Duodenal mucosa (tissue), 2 donors: Measurements from ENCODE around the gene LIMCH1.
"Not testable (repeated sequence)": the region's sequence is repeated elsewhere in the genome, so short reads cannot be mapped to it uniquely, and the experiment has no call there.

Source experiments
- H3K27ac ChIP-seq: one replicate; pipeline ENCODE4 v1.7.0; 2013; ENCODE audit warnings: low read depth, low read length
- H3K27me3 ChIP-seq, 2 donors: one replicate each; pipeline ENCODE4 v1.7.0; 2013; ENCODE audit warnings: low read length in 2 of 2, control low read depth in 1 of 2; ENCODE audit not compliant: insufficient read depth in 2 of 2, control insufficient read depth in 1 of 2
- H3K36me3 ChIP-seq, 2 donors: one replicate each; pipeline ENCODE4 v1.7.0; 2013; ENCODE audit warnings: low read length in 2 of 2, control low read depth in 1 of 2; ENCODE audit not compliant: insufficient read depth in 2 of 2, control insufficient read depth in 1 of 2
- H3K4me1 ChIP-seq, 2 donors: one replicate each; pipeline ENCODE4 v1.7.0; 2013; ENCODE audit warnings: low read length in 2 of 2, control low read depth in 1 of 2; ENCODE audit not compliant: insufficient read depth in 2 of 2, control insufficient read depth in 1 of 2
- H3K4me3 ChIP-seq, 2 donors: one replicate each; pipeline ENCODE4 v1.7.0; 2013; ENCODE audit warnings: low read length in 2 of 2, low read depth in 1 of 2
- H3K9ac ChIP-seq, 2 donors: one replicate each; pipeline ENCODE4 v1.7.0; 2013; ENCODE audit warnings: low read length in 2 of 2, low read depth in 1 of 2
- H3K9me3 ChIP-seq, 2 donors: one replicate each; pipeline ENCODE4 v1.7.0; 2013; ENCODE audit warnings: low read length in 2 of 2, control low read depth in 1 of 2; ENCODE audit not compliant: control insufficient read depth in 1 of 2

Gene LIMCH1

DNA sequence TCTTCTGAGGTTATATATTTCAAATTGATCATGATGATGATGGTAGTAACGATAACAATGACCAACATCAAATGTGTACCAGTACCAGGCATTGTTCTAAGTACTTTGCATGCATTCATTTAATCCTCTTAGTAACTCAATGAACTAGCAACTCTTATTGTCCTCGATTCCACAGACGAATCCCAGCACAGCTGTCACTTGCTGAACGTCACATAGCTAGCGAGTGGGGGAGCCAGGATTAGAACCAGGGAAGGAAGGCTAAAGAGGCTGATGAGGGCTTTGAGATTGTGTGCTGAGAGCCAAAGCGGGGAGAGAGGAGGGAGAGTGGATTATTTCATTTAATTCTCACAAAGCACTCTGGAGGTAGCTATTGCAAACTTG lies 106.9 kb downstream of the LIMCH1 start:
- H3K4me1 ChIP-seq, result peaks cover 0 to 5% of the 10 kb centered on the region in 2 donors
- H3K9ac ChIP-seq, result no peak overlapping the region
- H3K4me3 ChIP-seq, result no peak overlapping the region
- no peaks in the 10 kb centered on the region for H3K36me3 ChIP-seq
- H3K27ac ChIP-seq, result no peak overlapping the region
- H3K9me3 ChIP-seq, result no peaks in the 10 kb centered on the region
- H3K27me3 ChIP-seq, result peaks cover 7 to 9% of the 10 kb centered on the region in 2 donors

DNA sequence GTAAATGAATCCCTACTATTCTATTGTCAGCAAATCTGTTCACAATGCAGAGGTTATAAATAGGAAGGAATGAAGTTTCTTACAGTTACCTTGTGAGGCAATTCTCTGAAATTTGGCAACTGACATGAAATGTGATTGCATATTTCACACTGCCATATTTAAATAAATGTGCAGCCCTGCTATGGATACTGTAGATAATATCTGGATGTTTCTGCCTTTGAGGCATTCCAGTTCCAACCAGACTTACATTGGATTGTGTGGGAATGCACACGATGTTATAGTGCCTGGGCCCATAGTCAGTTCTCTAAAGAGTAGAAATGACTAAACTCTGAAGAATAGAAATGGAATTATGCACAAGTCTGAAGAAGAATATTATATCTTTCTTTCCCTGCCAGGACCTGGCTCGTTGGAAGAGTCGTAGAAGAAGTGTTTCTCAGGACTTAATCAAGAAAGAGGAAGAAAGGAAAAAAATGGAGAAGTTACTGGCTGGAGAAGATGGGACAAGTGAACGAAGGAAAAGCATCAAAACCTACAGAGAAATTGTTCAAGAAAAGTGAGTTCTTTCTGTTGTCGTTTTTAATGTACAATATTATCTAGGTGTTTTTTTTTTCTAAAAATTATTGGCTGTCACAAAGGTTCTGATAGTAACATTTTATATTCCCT lies 107.9 kb downstream of the LIMCH1 start:
- Histone ChIP-seq H3K9ac (no peak overlapping the region), H3K4me1 (peaks cover 0 to 5% of the 10 kb centered on the region in 2 donors), H3K27ac (no peak overlapping the region), H3K27me3 (peaks cover 7 to 9% of the 10 kb centered on the region in 2 donors), H3K36me3 (no peaks in the 10 kb centered on the region), H3K9me3 (no peaks in the 10 kb centered on the region), H3K4me3 (no peak overlapping the region)

DNA sequence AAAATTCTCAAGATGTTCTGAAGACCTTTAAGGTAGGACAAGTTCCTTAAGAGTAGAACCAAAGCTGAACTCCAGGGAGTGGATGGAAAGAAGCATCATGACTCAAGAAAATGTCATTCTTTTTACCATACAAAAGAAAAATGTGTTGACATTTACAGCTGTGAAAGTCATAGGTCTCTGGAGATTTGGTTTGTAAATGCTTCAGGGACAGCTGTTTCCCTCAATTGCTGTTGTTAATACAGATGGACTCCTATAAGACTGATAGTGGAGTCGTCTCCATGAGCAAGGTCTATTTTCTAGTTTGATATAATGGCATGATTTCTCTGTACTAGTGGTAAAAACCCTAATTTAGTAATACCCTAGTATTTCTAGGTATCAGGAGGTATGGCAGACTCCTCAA lies 108.9 kb downstream of the LIMCH1 start:
- no peak overlapping the region for H3K4me3 ChIP-seq
- H3K9ac ChIP-seq, result no peak overlapping the region
- no peaks in the 10 kb centered on the region for H3K9me3 ChIP-seq
- H3K4me1 ChIP-seq, result peaks cover 0 to 5% of the 10 kb centered on the region in 2 donors
- no peak overlapping the region for H3K27ac ChIP-seq
- no peaks in the 10 kb centered on the region for H3K36me3 ChIP-seq
- H3K27me3 ChIP-seq, result peaks cover 7 to 9% of the 10 kb centered on the region in 2 donors

DNA sequence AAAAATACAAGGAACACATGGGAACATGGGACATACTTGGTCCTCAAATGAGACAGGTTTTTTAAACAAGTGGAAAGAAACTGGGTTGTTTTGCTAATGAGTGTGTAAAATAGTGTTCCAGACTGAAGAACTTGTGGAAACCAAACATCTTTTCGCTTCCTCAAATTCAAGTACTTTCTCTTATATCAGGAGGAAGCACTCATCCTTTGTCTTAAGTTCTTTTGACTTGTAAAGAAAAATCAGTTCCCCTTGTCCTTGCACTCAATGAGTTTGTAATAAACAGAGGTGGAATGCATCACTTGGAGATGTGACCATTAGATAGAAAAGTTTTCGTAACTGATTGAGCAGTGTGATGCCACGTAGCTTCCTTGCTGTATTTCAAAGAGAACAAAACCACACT lies 109.4 kb downstream of the LIMCH1 start:
- H3K9me3 ChIP-seq, result no peaks in the 10 kb centered on the region

DNA sequence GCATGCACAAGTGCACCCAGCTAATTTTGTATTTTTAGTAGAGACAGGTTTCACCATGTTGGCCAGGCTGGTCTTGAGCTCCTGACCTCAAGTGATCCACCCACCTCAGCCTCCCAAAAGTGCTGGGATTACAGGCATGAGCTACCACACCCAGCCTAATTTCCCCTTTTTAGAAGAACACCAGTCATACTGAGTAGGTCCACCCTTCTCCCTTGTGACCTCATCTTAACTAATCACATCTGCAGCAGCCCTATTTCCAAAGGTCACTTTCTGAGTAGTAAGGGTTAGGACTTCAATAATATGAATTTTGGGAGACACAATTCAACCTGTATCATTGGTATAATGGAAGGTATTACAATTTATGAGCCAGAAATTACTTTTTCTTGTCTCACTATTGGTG lies 113.2 kb downstream of the LIMCH1 start:
- not testable (repeated sequence) for H3K27me3 ChIP-seq, H3K36me3 ChIP-seq, H3K9me3 ChIP-seq, H3K9ac ChIP-seq, H3K27ac ChIP-seq, H3K4me3 ChIP-seq, H3K4me1 ChIP-seq

More for the DNA sequence above, 109.4 kb downstream of the LIMCH1 start:
- Histone ChIP-seq H3K27me3 (peaks cover 7 to 9% of the 10 kb centered on the region in 2 donors), H3K4me3 (no peak overlapping the region), H3K27ac (no peak overlapping the region), H3K36me3 (no peaks in the 10 kb centered on the region), H3K9ac (no peak overlapping the region), H3K4me1 (peaks cover 0 to 5% of the 10 kb centered on the region in 2 donors)

DNA sequence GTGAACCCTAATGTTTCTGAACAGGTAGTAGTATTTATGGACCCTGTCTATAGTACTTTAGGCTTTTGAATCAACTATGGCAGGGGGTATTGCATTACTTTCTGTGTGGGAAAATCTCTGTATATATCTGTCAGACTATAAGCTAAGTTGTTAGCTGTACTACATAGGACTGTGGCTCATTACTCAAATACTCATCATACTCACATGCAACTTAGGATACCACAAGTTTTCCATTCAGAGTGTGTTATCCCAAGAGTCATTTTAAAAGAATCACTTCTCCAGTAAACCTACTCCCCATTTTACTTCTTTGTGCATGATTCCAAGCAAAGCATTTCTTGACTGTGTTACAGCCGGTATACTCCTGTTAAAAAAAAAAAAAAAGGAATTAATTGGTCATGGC lies 115.0 kb downstream of the LIMCH1 start:
- Histone ChIP-seq H3K36me3 (no peaks in the 10 kb centered on the region), H3K4me3 (no peak overlapping the region), H3K27ac (no peak overlapping the region), H3K9me3 (no peaks in the 10 kb centered on the region), H3K27me3 (no peaks in the 10 kb centered on the region), H3K9ac (no peak overlapping the region), H3K4me1 (no peaks in the 10 kb centered on the region)

DNA sequence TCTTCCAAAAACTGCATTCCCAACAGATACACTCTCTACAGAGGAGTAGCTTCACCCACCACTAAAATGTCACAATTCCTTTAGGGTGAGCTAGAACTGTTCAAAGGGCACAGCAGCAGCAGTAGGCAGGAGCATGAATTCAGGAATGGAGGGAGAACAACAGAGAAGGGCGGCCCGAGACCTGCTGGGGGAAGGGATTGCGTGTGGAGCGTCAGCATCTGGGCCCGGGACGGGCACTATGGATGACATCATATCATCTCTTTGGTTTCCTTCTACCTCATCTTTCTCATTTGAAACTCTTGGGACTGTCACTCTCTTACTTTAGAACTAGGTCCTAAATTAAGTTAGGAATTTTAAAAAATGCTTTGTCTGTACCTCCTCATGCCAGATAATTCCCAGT lies 115.6 kb downstream of the LIMCH1 start:
- Histone ChIP-seq H3K4me3 (no peak overlapping the region), H3K9me3 (no peaks in the 10 kb centered on the region), H3K4me1 (no peaks in the 10 kb centered on the region), H3K27ac (no peak overlapping the region), H3K27me3 (no peaks in the 10 kb centered on the region), H3K9ac (no peak overlapping the region), H3K36me3 (no peaks in the 10 kb centered on the region)

DNA sequence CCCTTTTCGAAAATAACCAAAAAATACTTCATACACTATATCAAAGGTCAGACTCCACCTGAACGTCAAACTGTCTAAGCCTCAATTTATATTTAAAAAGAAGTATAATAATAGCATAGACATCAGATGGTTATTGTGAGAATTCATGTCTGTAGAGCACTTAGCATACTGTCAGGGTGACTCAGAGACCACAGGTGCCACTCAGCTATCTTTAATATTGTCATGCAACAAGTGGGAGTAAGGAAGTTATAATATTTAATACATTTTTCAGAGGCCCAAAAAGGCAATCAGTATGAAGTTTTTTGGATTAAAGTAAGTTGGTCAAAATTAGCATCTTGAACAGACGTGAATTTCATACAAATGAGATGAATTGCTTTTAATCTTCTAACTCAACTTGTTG lies 117.2 kb downstream of the LIMCH1 start:
- H3K27me3 ChIP-seq, result no peaks in the 10 kb centered on the region
- no peaks in the 10 kb centered on the region for H3K4me1 ChIP-seq
- H3K9ac ChIP-seq, result no peak overlapping the region
- no peaks in the 10 kb centered on the region for H3K36me3 ChIP-seq
- H3K4me3 ChIP-seq, result no peak overlapping the region
- no peaks in the 10 kb centered on the region for H3K9me3 ChIP-seq
- no peak overlapping the region for H3K27ac ChIP-seq

DNA sequence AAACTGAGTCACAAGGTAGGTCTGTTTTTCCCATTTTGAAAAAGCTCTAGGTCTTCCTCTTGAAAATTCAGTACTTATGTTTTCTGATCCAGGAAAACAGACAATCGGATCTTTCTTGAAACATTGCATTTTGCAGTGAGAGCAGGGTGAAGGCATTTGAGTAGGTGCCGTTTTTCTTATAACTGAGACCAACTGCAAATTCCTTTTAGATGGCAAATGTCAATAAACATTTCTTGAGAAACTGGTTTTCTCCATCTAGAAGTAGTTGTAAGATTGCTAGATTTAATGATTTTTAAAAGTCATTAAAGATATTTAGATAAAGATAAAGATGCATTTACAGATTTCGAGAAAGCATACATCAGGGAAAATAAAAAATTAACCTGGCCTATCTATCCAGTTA lies 118.1 kb downstream of the LIMCH1 start:
- H3K36me3 ChIP-seq, result no peaks in the 10 kb centered on the region
- H3K9ac ChIP-seq, result no peak overlapping the region
- no peaks in the 10 kb centered on the region for H3K4me1 ChIP-seq
- no peaks in the 10 kb centered on the region for H3K27me3 ChIP-seq
- no peaks in the 10 kb centered on the region for H3K9me3 ChIP-seq
- no peak overlapping the region for H3K27ac ChIP-seq
- H3K4me3 ChIP-seq, result no peak overlapping the region

DNA sequence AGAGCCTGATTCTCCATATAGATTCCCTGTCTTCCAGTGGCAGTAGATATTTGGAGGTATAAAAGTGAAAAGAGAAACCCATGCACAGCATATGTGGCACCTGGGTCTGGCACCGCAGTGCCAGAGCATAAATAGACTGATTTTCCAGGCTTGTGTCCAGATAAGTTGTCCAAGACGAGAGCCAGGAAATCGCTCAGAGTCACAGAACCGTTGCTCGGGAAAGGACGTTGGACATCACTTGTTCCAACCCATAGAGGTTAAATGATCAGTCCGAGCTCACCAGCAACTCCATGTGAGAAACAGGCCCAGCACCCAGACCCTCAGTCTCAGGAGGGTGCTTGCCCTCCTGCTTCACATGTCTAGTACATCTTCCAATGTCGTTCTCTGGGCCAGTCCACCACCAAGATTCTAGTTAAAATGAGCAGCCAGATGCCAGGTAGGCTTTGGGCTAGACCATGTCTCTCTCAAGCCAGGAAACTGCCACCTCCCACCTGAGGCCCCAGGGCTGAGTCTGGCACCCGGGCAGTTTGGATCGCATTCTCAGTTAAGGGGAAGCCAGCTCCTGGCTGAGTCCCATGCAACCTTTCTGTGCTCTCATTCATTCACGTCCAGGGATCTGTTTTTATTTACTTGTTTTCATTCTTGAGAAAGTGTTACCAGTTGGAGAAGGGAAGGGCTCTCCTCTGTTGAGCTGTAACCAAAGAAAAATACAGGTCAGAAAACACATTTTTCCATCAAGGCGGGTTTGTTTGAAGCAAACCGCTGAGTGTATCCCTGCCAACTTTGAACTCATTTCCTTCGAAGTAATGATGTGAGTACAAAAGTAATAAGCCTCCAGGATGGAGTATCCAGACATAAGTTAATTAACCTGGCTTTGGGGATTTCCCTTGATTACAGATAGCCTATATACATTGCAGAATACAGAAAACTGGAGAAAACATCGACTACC lies 118.9 kb downstream of the LIMCH1 start:
- H3K27ac ChIP-seq, result no peak overlapping the region
- no peak overlapping the region for H3K9ac ChIP-seq

More for the DNA sequence above, 118.9 kb downstream of the LIMCH1 start:
- Histone ChIP-seq H3K27me3 (no peaks in the 10 kb centered on the region), H3K4me3 (no peak overlapping the region), H3K9me3 (no peaks in the 10 kb centered on the region), H3K36me3 (no peaks in the 10 kb centered on the region), H3K4me1 (no peaks in the 10 kb centered on the region)
